NOMO-1 treated with DMSO at 0.1 percent for 48 hours (cell line): ENCODE results near the gene ARHGAP26.
A peak's percentile ranks its signal among the peaks of the same experiment; 100 is the strongest.

Source experiments
- DNase-seq: peaks from one replicate; lab custom pipeline; 2025; ENCODE audit not compliant: unreplicated experiment; lab: John Stamatoyannopoulos, UW

The ARHGAP26 gene

GRCh38 chr5:143129910-143130612 lies 359.9 kb downstream of the ARHGAP26 start:
- no peak for DNase-seq

DNA sequence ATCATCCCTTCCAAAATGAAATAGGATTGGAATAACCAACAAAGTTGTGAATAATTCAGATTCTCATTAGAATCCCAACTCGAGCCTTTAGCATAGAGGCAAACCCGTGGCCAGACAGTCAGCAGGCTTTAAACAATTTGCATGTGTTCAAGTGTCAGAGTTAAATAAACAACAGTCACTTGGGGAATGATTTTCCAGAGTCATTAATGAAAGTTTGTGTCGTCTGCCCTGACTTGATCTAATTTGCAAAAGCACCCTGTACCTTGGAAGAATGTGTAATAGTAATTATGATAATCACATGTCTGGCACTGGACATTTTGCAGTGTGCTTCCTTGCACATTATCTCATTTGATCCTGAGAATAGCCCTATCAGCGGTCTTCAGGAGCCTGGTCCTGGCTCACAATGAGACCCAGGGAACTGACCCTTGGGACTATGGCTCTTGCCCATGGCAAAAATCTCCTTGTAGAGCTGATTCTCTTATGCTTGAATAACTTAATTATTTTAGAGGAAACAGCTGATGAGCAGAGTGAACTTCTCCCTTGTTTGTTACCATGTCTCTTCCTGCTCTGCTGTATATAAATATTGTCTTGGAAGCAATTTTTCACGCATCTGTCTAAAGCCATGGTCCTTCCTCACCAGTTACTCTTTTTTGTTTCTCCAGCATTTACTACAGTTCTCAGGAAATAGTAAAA lies 360.6 kb downstream of the ARHGAP26 start:
- DNase-seq: no peak

GRCh38 chr5:143131972-143132371 lies 361.8 kb downstream of the ARHGAP26 start:
- DNase-seq: no peak

DNA sequence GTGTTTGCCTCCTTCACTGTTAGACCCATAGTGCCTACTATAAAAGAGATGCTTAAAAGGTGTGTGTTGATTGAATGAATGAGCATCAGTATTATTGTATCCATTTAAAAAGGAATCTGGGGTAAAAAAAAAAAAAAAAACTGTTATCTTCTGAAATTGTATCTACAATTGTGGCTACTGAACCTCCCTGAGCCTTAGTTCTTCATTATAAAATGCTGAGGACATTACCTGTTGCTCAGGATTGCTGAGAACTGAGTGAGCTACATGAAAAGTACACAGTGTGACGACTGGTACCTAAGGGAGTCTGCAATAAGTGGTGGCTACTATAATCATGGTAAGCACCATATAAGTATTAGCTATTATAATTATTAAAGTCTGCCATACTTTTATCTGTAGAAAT lies 362.6 kb downstream of the ARHGAP26 start:
- DNase-seq: no peak

DNA sequence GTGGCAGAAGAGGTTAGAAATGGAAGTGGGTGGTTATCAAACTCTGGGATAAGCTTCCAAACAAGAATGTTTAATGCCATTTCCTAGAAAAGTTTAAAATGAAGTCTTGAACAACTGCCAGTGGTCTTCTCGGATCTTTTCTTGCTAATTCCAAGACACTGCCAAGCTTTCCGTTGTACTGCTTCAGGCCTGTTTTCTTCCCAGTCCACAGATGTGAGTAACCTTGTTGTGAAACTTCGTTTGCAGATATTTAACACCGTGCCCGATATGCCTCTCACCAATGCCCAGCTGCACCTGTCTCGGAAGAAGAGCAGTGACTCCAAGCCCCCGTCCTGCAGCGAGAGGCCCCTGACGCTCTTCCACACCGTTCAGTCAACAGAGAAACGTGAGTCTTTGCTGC lies 363.5 kb downstream of the ARHGAP26 start:
- no peak for DNase-seq

- no peak for DNase-seq
These were observed 364.1 kb downstream of the ARHGAP26 start for GRCh38 chr5:143134269-143134668.

DNA sequence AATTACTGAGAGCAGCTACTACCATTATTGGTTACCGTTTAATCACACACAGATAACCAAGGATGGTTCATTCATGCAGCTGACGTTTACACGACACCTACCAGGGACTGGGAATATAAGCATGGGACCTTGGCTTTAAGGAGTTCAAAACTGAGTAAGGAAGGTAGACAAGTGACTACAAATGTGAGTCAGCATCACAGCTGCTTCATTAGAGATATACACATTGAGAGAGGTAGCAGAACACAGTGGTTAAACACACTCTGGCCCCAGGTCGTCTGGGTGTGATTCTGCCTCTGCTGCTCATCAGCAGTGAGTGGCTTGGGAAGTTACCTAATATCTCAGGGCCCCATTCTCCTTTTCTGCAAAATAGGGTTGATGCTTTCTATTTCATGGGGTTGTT lies 364.7 kb downstream of the ARHGAP26 start:
- DNase-seq: no peak

- no peak for DNase-seq
These were observed 365.8 kb downstream of the ARHGAP26 start for GRCh38 chr5:143135832-143136551.

DNA sequence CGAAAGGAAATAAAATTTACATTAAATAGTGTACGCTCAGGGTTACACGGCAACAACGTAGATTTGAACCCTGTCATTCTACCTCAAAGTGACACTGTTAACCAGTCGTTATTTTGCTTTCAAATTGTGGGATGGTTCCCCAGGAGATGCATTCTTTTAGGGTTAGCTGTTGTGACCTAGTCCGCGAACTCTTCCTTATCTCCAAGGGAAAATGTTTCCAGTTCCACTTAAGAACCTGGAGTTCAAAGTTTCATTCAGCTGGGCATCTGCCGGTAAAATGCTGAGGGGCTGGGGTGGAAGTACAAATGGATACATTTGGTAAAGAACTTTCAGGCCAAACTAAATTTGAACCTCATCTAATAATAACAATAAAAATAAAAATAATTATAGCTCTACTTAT lies 368.7 kb downstream of the ARHGAP26 start:
- DNase-seq: no peak

DNA sequence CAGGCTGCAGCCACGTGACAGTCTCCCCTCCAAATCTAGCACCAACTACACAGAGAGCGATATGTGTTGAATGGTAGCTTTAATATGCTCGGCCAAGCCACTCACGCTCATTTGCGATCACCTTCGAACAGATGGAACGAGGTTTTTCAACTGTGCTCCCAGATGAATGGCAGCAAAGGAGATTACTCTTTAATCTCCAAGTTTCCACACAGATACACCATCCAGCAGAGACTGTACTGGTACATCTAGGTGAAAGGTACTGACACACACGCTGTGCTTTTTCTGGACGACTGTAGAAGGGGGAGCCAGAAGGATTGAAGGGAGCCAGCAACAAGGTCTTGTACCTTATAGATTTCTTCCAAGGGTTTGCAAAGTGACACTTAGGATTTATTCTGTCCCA lies 369.4 kb downstream of the ARHGAP26 start:
- no peak for DNase-seq

- DNase-seq: no peak
These were observed 370.5 kb downstream of the ARHGAP26 start for GRCh38 chr5:143140492-143141203.

DNA sequence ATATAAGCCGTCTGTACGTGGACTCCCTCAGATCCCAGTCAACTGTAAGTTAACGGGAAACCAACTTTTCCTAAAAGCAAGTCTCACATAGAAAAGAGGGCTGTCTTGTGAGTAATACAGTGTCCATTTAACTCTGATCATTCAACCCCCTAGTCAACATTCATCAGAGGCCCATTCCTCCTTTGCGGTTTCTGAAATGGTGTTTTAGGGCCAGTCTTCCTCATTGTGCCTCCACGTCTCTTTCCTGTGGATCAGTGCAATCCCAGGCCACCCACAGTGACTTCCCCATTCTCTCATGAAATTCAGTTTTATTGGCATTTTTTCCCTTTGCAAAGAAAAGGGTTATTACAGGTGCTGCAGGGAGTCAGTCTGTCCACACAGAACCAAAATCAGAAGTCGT lies 371.5 kb downstream of the ARHGAP26 start:
- DNase-seq: peak; percentile 30

GRCh38 chr5:143142596-143143435 lies 372.6 kb downstream of the ARHGAP26 start:
- DNase-seq: peak; percentile 70

- DNase-seq: no peak
These were observed 373.8 kb downstream of the ARHGAP26 start for GRCh38 chr5:143143973-143144372.

DNA sequence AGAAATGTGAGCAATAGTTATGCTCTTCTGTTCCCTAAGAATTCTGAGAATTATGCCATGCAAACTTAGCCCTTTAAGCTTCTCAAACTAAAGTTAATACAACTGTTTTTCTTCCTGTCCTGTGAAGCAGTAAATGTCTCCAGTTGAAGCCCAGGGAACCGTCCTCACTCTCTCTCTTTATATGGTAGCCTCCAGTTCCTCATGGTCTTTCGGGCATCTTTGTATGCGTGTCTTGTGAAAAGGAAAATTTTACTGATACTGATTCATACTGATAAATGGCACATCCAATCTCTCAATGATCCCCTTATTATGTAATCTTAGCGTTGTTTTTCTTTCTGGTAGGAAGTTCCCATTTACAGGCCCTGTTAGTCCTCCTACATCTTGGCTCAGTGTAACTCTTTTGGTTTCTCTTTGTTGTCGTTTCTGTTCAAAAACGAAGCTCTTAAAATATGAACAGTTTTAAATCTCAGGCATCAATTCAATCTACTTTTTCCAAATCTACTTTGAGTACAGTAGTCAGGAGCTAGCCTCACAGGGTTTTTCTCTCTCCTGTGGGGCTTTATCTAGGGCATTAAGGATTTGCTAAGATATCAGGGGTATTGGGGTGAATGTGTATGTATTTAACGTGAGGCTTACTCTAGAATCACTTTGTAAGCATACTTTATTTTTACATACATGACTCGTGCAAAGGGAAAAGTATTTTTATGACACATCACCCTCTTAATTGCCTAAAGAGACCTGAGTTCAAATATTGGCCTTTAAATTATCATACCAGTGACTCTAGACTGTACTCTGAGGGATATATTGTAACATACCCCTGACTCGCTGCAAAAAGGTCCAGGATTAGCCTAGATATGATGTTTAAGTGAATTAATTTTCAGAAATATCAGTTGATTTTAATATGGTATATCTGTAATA lies 375.3 kb downstream of the ARHGAP26 start:
- DNase-seq: peak; percentile 27

DNA sequence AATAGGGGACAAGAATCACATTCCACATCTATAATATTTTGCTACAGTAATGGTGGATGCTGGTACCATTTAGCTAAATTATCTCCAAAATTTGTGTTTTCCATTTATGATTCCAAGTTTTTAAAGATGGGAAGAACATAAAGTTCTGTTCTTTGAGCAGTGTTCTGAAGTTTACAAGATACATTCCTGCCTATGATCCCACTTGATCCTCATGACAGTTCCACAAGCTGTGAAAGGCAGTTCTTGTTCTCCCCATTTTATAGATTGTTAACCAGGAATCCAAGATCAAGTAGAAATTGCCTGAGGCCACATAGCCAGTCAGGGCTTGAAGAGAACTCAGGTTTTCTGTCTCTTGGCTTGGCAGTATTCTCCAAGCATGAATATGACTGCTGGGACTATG lies 376.0 kb downstream of the ARHGAP26 start:
- no peak for DNase-seq

- peak; percentile 19 for DNase-seq
These were observed 377.2 kb downstream of the ARHGAP26 start for GRCh38 chr5:143147383-143147782.

- peak; percentile 74 for DNase-seq
These were observed 377.7 kb downstream of the ARHGAP26 start for GRCh38 chr5:143147902-143148301.

DNA sequence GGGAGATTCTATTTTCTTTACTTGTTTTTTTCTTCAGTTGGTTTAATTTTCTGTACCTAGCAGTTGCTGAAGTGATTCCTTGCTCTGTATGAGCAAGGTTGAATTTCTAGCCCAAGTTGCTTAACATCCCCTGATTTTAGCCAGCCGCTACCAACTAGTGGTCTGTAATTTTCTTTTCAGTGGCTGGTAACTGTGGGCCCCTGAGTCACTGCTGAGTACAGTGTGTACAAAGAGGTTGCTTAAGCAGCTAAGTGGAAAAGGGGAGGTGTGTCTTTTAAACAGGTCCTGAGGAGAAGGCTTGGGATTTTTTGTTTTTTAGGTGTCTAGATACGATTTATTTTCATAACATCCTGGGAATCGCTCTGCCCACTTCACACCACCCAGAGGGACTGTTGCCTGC lies 378.6 kb downstream of the ARHGAP26 start:
- peak; percentile 84 for DNase-seq
